ENCODE data around the gene HOXB5.

DNA sequence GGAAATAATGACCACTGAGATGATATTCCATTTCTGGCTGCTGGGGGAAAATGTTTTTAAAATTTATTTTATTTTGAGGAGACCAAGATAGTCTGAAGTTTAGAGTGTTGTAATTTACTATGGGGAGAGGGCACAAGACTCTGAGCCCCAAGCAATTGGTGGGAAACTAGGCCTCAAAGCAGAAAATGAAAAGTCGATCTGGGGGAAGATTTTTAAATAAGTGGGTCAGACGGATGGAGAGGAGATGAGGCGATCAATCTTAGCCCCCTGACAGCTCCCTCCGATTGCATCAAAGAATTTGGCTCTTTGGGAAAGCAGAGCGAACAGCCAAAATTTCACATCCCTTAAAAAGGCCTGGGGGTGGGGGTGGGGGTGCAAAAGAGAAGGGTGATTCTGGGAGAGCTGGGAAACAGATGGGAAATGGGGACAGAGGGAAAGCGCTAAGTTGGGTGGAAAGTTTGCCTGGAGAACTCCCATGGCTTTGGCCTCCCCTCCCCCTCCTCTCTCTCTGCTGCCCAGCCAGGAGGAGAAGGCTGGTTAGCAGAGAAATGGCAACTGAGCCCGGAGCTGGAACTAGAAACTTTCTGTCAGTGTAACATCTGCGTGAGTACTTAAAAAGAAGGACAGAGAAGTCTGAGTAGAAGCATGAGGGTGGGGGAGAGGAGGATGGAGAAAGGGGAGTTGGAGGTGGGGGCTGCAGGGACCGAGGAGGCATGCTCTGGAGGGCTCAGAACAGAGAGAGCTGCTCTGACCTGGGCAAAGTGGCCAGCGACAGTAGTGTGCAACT is 47.2 kb downstream of the HOXB5 start:
- no peak for TF ChIP-seq POLR2A (IDR thresholded peaks at IDR 0.05; ENCODE audit: extremely low read depth, insufficient read length)
- TF ChIP-seq, protein P1, sequence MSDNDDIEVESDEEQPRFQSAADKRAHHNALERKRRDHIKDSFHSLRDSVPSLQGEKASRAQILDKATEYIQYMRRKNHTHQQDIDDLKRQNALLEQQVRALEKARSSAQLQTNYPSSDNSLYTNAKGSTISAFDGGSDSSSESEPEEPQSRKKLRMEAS (IDR thresholded peaks at IDR 0.05; ENCODE audit: low read depth, low read length): no peak
- TF ChIP-seq, protein P2, sequence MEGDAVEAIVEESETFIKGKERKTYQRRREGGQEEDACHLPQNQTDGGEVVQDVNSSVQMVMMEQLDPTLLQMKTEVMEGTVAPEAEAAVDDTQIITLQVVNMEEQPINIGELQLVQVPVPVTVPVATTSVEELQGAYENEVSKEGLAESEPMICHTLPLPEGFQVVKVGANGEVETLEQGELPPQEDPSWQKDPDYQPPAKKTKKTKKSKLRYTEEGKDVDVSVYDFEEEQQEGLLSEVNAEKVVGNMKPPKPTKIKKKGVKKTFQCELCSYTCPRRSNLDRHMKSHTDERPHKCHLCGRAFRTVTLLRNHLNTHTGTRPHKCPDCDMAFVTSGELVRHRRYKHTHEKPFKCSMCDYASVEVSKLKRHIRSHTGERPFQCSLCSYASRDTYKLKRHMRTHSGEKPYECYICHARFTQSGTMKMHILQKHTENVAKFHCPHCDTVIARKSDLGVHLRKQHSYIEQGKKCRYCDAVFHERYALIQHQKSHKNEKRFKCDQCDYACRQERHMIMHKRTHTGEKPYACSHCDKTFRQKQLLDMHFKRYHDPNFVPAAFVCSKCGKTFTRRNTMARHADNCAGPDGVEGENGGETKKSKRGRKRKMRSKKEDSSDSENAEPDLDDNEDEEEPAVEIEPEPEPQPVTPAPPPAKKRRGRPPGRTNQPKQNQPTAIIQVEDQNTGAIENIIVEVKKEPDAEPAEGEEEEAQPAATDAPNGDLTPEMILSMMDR (IDR thresholded peaks at IDR 0.05; ENCODE audit: low read depth, low read length): no peak

Data from NB4 (cell line).